Skin of body (tissue), 2 donors: ENCODE measurements around the gene TMEM260. TPM values are rescaled to one million over a fixed set of nuclear protein-coding genes. Genes with fewer than 3 reads are reported as not detected.
"Not testable (repeated sequence)": the region's sequence is repeated elsewhere in the genome, so short reads cannot be mapped to it uniquely, and the experiment has no call there.

Source experiments
- DNase-seq: peaks from one replicate; lab custom pipeline; 2025; lab: John Stamatoyannopoulos, UW
- total RNA-seq: library from RNA; depleted of rRNA; stranded (reverse); fragments of >200 nt; gene quantifications from one replicate; pipeline ENCODE4 v1.2.3, GENCODE V29; 2014

TMEM260 gene
- total RNA-seq, 1 donor from 2014 or later: 16.1 TPM

- not testable (repeated sequence) for DNase-seq
Measured at GRCh38 chr14:56667290-56667689, 87.7 kb downstream of the TMEM260 start.

- DNase-seq: no peak
Measured at GRCh38 chr14:56676042-56676441, 96.4 kb downstream of the TMEM260 start.

GRCh38 chr14:56678838-56679237 is 99.2 kb downstream of the TMEM260 start:
- no peak for DNase-seq

- no peak for DNase-seq
Measured at GRCh38 chr14:56686416-56686815, 106.8 kb downstream of the TMEM260 start.

- DNase-seq: no peak
Measured at GRCh38 chr14:56687123-56687522, 107.5 kb downstream of the TMEM260 start.

- DNase-seq: no peak
Measured at GRCh38 chr14:56694609-56695008, 115.0 kb downstream of the TMEM260 start.

GRCh38 chr14:56695216-56695615 is 115.6 kb downstream of the TMEM260 start:
- not testable (repeated sequence) for DNase-seq

Other genes starting within 250 kb of the TMEM260 start
- gene OTX2, start 230.7 kb downstream of the TMEM260 start, total RNA-seq: not detected